ENCODE results near the gene WWC1.

Gene WWC1

DNA sequence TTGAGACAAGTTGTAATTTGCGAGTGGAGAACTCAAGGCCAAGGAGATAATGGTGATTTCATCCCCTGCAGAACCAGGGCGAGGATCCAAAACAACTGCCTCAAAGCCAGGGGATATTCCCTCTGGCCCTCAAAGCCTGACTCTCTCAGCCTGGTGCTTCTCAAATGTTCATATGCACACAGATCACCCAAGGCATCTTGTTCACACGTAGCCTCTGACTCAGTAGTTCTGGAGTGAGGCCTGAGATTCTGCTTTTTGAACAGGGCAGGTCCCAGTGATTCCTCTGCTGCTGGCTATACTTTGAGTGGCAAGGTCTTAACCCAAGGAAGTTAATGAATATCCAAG lies 30.2 kb upstream of the WWC1 start:
- no peak for DNase-seq (ENCODE audit: low read depth)
- no peak overlapping the region for H3K4me3 ChIP-seq (ENCODE audit: low read depth, low read length)
- TF ChIP-seq, protein P1, sequence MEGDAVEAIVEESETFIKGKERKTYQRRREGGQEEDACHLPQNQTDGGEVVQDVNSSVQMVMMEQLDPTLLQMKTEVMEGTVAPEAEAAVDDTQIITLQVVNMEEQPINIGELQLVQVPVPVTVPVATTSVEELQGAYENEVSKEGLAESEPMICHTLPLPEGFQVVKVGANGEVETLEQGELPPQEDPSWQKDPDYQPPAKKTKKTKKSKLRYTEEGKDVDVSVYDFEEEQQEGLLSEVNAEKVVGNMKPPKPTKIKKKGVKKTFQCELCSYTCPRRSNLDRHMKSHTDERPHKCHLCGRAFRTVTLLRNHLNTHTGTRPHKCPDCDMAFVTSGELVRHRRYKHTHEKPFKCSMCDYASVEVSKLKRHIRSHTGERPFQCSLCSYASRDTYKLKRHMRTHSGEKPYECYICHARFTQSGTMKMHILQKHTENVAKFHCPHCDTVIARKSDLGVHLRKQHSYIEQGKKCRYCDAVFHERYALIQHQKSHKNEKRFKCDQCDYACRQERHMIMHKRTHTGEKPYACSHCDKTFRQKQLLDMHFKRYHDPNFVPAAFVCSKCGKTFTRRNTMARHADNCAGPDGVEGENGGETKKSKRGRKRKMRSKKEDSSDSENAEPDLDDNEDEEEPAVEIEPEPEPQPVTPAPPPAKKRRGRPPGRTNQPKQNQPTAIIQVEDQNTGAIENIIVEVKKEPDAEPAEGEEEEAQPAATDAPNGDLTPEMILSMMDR (conservative IDR thresholded peaks at IDR 0.05; ENCODE audit: low read depth, low read length) = no peak

DNA sequence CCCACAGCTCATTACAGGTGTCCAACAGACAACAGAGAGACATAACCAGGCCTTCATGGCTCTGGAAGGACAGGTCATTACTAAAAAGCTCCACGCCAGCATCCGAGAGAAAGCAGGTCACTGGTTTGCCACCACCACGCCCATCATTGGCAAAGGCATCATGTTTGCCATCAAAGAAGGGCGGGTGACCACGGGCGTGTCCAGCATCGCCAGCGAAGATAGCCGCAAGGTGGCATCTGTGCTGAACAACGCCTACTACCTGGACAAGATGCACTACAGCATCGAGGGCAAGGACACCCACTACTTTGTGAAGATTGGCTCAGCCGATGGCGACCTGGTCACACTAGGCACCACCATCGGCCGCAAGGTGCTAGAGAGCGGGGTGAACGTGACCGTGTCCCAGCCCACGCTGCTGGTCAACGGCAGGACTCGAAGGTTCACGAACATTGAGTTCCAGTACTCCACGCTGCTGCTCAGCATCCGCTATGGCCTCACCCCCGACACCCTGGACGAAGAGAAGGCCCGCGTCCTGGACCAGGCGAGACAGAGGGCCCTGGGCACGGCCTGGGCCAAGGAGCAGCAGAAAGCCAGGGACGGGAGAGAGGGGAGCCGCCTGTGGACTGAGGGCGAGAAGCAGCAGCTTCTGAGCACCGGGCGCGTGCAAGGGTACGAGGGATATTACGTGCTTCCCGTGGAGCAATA lies 29.3 kb upstream of the WWC1 start:
- H3K4me3 ChIP-seq (ENCODE audit: low read depth, low read length) = no peak overlapping the region
- no peak for DNase-seq (ENCODE audit: low read depth)
- TF ChIP-seq, protein P1 (conservative IDR thresholded peaks at IDR 0.05; ENCODE audit: low read depth, low read length) = no peak

DNA sequence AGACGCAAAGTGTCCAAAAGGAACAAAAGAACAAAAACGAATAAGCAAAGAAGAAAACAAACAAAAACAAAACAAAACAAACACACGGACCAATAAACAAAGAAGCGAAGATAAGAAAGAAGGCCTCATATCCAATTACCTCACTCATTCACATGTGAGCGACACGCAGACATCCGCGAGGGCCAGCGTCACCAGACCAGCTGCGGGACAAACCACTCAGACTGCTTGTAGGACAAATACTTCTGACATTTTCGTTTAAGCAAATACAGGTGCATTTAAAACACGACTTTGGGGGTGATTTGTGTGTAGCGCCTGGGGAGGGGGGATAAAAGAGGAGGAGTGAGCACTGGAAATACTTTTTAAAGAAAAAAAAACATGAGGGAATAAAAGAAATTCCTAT lies 28.3 kb upstream of the WWC1 start:
- TF ChIP-seq, protein P1 (conservative IDR thresholded peaks at IDR 0.05; ENCODE audit: low read depth, low read length) = no peak
- no peak overlapping the region for H3K4me3 ChIP-seq (ENCODE audit: low read depth, low read length)
- no peak for DNase-seq (ENCODE audit: low read depth)

DNA sequence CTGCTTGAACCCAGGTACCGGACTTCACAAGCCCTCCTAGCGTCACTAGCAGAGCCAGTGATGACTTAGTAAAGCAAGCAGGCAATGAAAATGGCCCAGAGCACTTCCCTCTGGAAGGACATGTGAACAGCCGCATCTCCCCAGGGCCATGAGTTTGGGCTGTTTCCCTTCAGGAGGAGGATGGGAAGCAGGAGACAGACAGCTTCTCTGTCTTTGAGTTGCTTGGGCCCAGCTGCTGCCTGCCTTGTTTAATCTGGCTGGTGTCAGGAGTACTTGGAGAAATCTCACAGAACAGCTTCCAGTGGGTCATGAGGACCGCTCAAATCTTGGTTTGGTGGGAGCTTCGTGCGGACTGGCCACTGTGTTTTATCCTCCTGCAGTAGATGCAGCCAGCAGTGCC lies 25.4 kb upstream of the WWC1 start:
- no peak for DNase-seq (ENCODE audit: low read depth)
- H3K4me3 ChIP-seq (ENCODE audit: low read depth, low read length) = no peak overlapping the region
- TF ChIP-seq, protein P1 (conservative IDR thresholded peaks at IDR 0.05; ENCODE audit: low read depth, low read length) = no peak

DNA sequence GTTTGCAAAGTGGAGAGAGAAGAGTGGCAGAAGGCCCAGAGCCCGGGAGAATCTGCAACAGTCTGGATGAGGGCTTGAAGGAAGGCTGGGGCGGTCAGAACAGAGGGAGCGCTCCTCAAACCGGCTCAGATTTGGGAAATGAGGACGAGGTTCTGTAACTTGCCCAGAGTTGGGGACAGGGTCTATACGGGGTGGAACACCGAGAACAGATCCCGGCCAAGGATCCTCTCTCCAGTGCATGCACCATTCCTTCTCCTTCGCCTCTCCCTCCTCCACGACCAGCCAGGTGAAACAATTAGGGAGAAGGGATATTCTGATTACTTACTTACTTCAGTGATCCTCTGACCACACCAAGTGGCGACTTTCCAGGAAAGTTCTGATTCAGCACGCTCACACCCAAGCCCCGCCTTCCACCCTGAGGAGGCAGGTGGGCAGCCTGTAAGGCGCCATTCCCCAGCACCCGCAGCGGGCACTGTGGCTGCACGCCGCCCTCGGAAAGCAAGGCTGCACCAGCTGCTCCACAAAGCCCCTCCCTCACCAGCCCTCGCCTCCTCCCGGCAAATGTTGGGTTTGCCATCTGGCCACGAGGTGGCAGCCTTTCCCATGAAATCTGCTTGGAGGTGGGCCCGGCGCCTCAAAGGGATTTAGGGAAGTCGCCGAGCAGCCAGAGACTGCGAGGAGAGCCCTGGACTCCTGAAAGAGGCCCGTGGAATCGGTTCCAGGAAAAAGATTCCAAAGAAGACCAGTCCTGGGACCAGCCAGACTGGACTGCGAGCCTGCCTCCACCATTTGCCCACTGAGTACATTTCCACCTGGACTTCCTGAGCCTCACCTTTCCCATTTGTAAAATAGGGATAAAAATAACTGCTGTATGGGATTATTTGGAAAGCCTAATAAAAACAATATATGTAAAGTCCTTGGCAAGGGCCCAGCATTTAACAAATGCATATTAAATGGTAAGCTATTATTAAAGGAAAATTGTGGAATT lies 22.2 kb upstream of the WWC1 start:
- TF ChIP-seq, protein P1 (conservative IDR thresholded peaks at IDR 0.05; ENCODE audit: low read depth, low read length) = peak; percentile 94
- DNase-seq (ENCODE audit: low read depth) = peak; percentile 86
- H3K4me3 ChIP-seq (ENCODE audit: low read depth, low read length) = peak overlapping the region; percentile 49

DNA sequence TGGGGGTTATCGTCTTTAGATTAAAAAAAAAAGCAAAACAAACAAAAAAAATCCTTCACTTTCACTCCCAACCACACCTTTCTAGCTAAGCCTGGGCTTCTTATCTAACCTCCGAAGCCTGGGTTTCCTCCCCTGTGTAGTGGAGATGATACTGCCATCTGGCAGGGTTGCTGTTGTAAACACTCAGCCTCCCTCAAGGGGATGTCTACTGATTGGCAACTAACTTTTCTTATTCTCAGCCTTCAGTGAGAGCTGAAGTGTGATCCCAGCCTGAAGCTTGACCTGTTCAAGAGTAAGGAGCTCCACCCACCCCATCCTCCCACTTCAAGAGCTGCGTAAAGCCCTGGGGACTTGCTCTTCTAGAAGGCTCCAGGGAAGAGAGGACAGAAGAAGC lies 21.5 kb upstream of the WWC1 start:
- peak; percentile 29 for DNase-seq (ENCODE audit: low read depth)
- TF ChIP-seq, protein P1 (conservative IDR thresholded peaks at IDR 0.05; ENCODE audit: low read depth, low read length) = peak; percentile 3
- H3K4me3 ChIP-seq (ENCODE audit: low read depth, low read length) = no peak overlapping the region
